Hepatocyte (in vitro differentiated cells): ENCODE measurements around the gene GALNT15.

Experiments used
- CTCF ChIP-seq: fragments of 200-600 bp; sonication (generic); IDR thresholded peaks from 2 replicates; pipeline ENCODE4 v1.5.1; 2016; ENCODE audit warnings: antibody characterized with exemption, mild to moderate bottlenecking; ENCODE audit not compliant: poor library complexity
- EZH2phosphoT487 ChIP-seq: fragments of 200-600 bp; sonication (generic); IDR thresholded peaks from one replicate; pipeline ENCODE4 v1.6.1; 2018; ENCODE audit warnings: antibody characterized with exemption, mild to moderate bottlenecking, low read depth, moderate library complexity; ENCODE audit not compliant: unreplicated experiment, severe bottlenecking

GRCh38 chr3:16134173-16134928 lies 40.1 kb upstream of the GALNT15 start:
- TF ChIP-seq CTCF (no peak), EZH2phosphoT487 (no peak)
